Measurements from ENCODE around the gene CACNA1H.

CACNA1H gene

DNA sequence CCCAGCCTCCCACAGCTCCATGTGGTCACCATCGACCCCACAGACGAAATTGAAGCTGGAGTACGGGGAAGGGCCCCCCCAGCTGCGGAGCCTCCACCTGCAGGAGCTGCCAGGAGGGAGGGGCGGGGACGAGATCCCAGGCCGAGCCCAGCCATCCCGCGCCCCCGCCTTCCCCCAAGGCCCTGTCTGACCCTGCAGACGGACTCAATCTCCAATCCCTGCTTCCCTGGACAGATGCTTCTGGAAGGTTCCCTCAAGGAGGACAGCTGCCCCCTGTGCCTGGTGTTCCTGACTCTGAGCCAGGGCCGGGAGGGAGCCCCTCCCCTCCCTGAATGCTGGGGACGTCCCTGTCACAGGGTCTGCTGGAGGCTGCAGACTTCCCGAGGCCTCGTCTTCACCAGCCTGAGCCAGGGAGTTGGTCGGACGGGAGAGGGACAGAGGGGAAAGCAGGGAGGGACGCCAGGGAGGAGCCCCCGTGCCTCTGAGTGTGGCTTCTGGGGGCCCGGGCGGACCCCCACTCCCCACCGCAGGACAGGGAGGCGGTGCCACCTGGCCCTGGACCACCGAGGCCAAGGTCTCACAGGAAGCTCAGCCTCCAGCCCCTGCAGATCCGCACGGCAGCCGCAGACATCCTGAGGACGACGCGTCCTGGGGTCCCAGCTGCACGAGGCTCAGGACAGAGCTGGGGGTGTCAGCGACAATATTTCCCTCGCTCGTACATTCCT, 35.6 kb upstream of the CACNA1H start:
- Histone ChIP-seq H3K4me3 (ENCODE audit: low read length) (no peak overlapping the region), H3K4me2 (ENCODE audit: low read length) (no peak overlapping the region), H2AFZ (ENCODE audit: low read depth, low read length) (no peak overlapping the region), H3K27ac (ENCODE audit: low read length) (no peak overlapping the region), H4K20me1 (ENCODE audit: insufficient read depth, low read length) (no peaks in the 10 kb centered on the region), H3K36me3 (replicated peaks; ENCODE audit: low read depth, low read length) (no peaks in the 10 kb centered on the region), H3K9me3 (ENCODE audit: insufficient read depth, low read length) (no peaks in the 10 kb centered on the region), H3K9ac (ENCODE audit: low read length) (no peak overlapping the region), H3K27me3 (ENCODE audit: low read depth, low read length) (no peaks in the 10 kb centered on the region), H3K79me2 (ENCODE audit: low read length) (no peaks in the 10 kb centered on the region), H3K4me1 (ENCODE audit: low read length) (peaks cover 17% of the 10 kb centered on the region)
- no peak for TF ChIP-seq EZH2phosphoT487 (IDR thresholded peaks at IDR 0.05; ENCODE audit: low read depth)
- TF ChIP-seq, protein P1, sequence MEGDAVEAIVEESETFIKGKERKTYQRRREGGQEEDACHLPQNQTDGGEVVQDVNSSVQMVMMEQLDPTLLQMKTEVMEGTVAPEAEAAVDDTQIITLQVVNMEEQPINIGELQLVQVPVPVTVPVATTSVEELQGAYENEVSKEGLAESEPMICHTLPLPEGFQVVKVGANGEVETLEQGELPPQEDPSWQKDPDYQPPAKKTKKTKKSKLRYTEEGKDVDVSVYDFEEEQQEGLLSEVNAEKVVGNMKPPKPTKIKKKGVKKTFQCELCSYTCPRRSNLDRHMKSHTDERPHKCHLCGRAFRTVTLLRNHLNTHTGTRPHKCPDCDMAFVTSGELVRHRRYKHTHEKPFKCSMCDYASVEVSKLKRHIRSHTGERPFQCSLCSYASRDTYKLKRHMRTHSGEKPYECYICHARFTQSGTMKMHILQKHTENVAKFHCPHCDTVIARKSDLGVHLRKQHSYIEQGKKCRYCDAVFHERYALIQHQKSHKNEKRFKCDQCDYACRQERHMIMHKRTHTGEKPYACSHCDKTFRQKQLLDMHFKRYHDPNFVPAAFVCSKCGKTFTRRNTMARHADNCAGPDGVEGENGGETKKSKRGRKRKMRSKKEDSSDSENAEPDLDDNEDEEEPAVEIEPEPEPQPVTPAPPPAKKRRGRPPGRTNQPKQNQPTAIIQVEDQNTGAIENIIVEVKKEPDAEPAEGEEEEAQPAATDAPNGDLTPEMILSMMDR (IDR thresholded peaks at IDR 0.05; ENCODE audit: low read depth, low read length): no peak

DNA sequence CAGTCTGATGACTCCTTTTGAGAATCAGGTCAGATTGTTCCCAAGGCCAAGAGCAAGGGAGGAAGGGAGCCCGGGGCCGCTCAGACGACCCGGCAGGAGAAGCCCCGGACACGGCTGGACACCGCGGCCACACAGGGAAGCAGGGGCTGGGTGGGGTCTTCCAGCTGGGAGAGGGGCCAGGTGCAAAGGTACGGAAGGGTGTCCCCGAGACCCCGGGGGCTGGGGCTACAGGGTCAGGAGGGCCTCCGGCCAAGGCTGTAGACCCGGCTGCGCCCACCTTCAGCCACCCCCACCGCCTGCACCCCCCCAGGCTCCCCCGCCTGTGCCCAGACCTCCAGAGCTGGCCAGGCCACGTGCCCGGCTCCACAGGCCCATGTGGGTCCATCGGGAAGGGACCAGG, 35.0 kb upstream of the CACNA1H start:
- Histone ChIP-seq H3K79me2 (ENCODE audit: low read length) (no peaks in the 10 kb centered on the region), H2AFZ (ENCODE audit: low read depth, low read length) (no peak overlapping the region), H3K4me3 (ENCODE audit: low read length) (no peak overlapping the region), H3K9ac (ENCODE audit: low read length) (no peak overlapping the region), H3K4me2 (ENCODE audit: low read length) (no peak overlapping the region), H3K27ac (ENCODE audit: low read length) (no peak overlapping the region), H3K4me1 (ENCODE audit: low read length) (peaks cover 19% of the 10 kb centered on the region), H3K36me3 (replicated peaks; ENCODE audit: low read depth, low read length) (no peaks in the 10 kb centered on the region), H3K27me3 (ENCODE audit: low read depth, low read length) (no peaks in the 10 kb centered on the region), H4K20me1 (ENCODE audit: insufficient read depth, low read length) (no peaks in the 10 kb centered on the region), H3K9me3 (ENCODE audit: insufficient read depth, low read length) (no peaks in the 10 kb centered on the region)
- TF ChIP-seq EZH2phosphoT487 (IDR thresholded peaks at IDR 0.05; ENCODE audit: low read depth): no peak
- TF ChIP-seq, protein P1 (IDR thresholded peaks at IDR 0.05; ENCODE audit: low read depth, low read length): no peak

DNA sequence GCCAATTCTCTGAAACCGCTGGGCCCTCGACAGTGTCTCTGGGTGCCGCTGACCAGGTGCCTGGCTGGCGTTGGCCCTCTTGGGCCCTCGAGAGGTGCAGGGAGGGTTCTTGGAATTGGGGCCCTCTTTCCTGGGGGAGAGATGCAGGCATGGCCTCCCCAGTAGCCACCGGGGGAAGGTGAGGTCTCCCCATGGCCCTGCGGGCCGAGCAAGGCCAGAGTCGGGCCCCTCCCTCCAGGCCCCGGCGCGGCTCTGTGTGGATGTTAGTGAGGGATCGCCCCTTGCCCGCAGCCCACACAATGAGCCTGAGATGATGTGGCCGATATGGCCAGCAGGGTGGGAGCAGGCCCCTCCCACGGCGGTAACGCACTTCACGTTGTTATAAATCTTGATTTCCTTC, 33.8 kb upstream of the CACNA1H start:
- Histone ChIP-seq H3K4me2 (ENCODE audit: low read length) (no peak overlapping the region), H3K79me2 (ENCODE audit: low read length) (no peaks in the 10 kb centered on the region), H3K36me3 (replicated peaks; ENCODE audit: low read depth, low read length) (no peaks in the 10 kb centered on the region), H3K27me3 (ENCODE audit: low read depth, low read length) (no peaks in the 10 kb centered on the region), H2AFZ (ENCODE audit: low read depth, low read length) (no peak overlapping the region), H3K9me3 (ENCODE audit: insufficient read depth, low read length) (no peaks in the 10 kb centered on the region), H4K20me1 (ENCODE audit: insufficient read depth, low read length) (no peaks in the 10 kb centered on the region), H3K4me1 (ENCODE audit: low read length) (peaks cover 19% of the 10 kb centered on the region), H3K27ac (ENCODE audit: low read length) (no peak overlapping the region), H3K9ac (ENCODE audit: low read length) (no peak overlapping the region), H3K4me3 (ENCODE audit: low read length) (no peak overlapping the region)
- TF ChIP-seq, protein P1 (IDR thresholded peaks at IDR 0.05; ENCODE audit: low read depth, low read length): no peak
- no peak for TF ChIP-seq EZH2phosphoT487 (IDR thresholded peaks at IDR 0.05; ENCODE audit: low read depth)

DNA sequence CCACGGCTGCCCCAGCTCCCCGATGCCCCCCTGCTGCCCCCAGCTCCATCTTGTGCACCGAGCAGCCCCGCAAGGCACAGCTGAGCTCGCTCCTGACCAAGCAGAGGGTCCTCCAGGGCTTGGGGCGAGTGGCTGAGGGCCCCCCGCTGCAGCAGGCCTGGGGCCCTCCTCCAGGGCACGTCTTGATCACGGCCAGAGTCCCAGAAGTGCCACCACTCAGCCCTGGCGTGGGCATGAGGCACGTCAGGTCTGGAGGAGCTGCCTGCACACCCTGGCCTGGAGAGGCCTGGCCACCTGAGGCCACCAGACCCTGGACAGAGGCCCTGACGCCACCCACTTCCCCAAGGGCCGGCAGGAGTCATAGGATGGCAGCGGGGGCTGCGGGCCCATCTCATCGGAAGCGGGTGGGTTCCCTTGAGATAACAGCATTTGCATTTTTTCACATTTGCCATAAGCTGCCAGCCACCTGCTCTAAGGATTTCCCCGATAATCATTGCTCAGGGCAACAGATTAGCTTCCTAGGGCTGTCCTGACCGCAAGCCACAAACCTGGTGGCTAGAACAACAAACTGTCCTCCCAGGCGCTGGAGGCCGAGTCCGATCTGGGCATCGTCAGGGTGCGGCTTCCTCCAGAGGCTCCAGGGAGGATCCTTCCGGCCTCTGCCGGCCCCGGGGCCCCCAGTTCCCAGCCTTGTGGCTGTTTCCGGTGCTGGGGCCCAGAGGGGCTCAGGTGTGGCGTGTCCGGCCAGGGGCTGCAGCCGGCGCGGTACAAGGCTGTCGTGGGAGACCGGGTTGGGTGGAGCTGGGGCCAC, 32.9 kb upstream of the CACNA1H start:
- peak overlapping the region; percentile 71 for H3K4me2 ChIP-seq (ENCODE audit: low read length)
- no peak overlapping the region for H2AFZ ChIP-seq (ENCODE audit: low read depth, low read length)
- H3K27ac ChIP-seq (ENCODE audit: low read length): no peak overlapping the region
- no peak overlapping the region for H3K9ac ChIP-seq (ENCODE audit: low read length)
- H3K4me1 ChIP-seq (ENCODE audit: low read length): peaks cover 19% of the 10 kb centered on the region
- H3K36me3 ChIP-seq (replicated peaks; ENCODE audit: low read depth, low read length): no peaks in the 10 kb centered on the region
- TF ChIP-seq, protein P1 (IDR thresholded peaks at IDR 0.05; ENCODE audit: low read depth, low read length): no peak
- TF ChIP-seq EZH2phosphoT487 (IDR thresholded peaks at IDR 0.05; ENCODE audit: low read depth): no peak
- no peaks in the 10 kb centered on the region for H4K20me1 ChIP-seq (ENCODE audit: insufficient read depth, low read length)
- H3K4me3 ChIP-seq (ENCODE audit: low read length): peak overlapping the region; percentile 52
- no peaks in the 10 kb centered on the region for H3K9me3 ChIP-seq (ENCODE audit: insufficient read depth, low read length)
- H3K27me3 ChIP-seq (ENCODE audit: low read depth, low read length): no peaks in the 10 kb centered on the region
- no peaks in the 10 kb centered on the region for H3K79me2 ChIP-seq (ENCODE audit: low read length)

Data from OCI-LY3 (cell line).